Dermis blood vessel endothelial cell (primary cell): ENCODE measurements around the gene TPP2. TPM values are rescaled to one million over a fixed set of nuclear protein-coding genes. Genes with fewer than 3 reads are reported as not detected.

Experiments
- DNase-seq: peaks from one replicate; pipeline ENCODE4 v3.0.0; 2010
- total RNA-seq: library from RNA; depleted of rRNA; stranded (reverse); fragments of >200 nt; gene quantifications from 2 replicates; pipeline ENCODE4 v1.2.3, GENCODE V29; 2014

The TPP2 gene
- total RNA-seq, 1 donor from 2014 or later = 61.1 TPM

GRCh38 chr13:102694937-102695336, 98.2 kb downstream of the TPP2 start, which contains the start of gene METTL21C:
Gene METTL21C (minus strand): TSS chr13:102695044. CDS start chr13:102694498, 546 bp downstream.
- no peak for DNase-seq

GRCh38 chr13:102696465-102696864, 99.7 kb downstream of the TPP2 start:
- no peak for DNase-seq

- DNase-seq = no peak
Measured at GRCh38 chr13:102697264-102697663, 100.5 kb downstream of the TPP2 start.

- DNase-seq = no peak
Measured at GRCh38 chr13:102697929-102698648, 101.3 kb downstream of the TPP2 start.

GRCh38 chr13:102698649-102698980, 101.8 kb downstream of the TPP2 start:
- no peak for DNase-seq

GRCh38 chr13:102699504-102699903, 102.7 kb downstream of the TPP2 start:
- no peak for DNase-seq

- no peak for DNase-seq
Measured at GRCh38 chr13:102700088-102701031, 103.6 kb downstream of the TPP2 start.

GRCh38 chr13:102701331-102701730, 104.5 kb downstream of the TPP2 start:
- DNase-seq = no peak

- DNase-seq = peak; percentile 8
Measured at GRCh38 chr13:102702965-102703725, 106.4 kb downstream of the TPP2 start.

- peak; percentile 61 for DNase-seq
Measured at GRCh38 chr13:102703726-102704035, 106.9 kb downstream of the TPP2 start.

GRCh38 chr13:102704238-102705058, 107.7 kb downstream of the TPP2 start:
- DNase-seq = peak; percentile 7

GRCh38 chr13:102707467-102707866, 110.7 kb downstream of the TPP2 start:
- peak; percentile 91 for DNase-seq

- DNase-seq = no peak
Measured at GRCh38 chr13:102708211-102708610, 111.4 kb downstream of the TPP2 start.

- DNase-seq = no peak
Measured at GRCh38 chr13:102708991-102709390, 112.2 kb downstream of the TPP2 start.

GRCh38 chr13:102709536-102709935, 112.8 kb downstream of the TPP2 start:
- no peak for DNase-seq

- no peak for DNase-seq
Measured at GRCh38 chr13:102710261-102710679, 113.5 kb downstream of the TPP2 start.

GRCh38 chr13:102715447-102715846, 118.7 kb downstream of the TPP2 start:
- DNase-seq = no peak

- DNase-seq = no peak
Measured at GRCh38 chr13:102718746-102719145, 122.0 kb downstream of the TPP2 start.

GRCh38 chr13:102721800-102722231, 125.0 kb downstream of the TPP2 start:
- peak; percentile 57 for DNase-seq

- peak; percentile 84 for DNase-seq
Measured at GRCh38 chr13:102724923-102725322, 128.1 kb downstream of the TPP2 start.

GRCh38 chr13:102726430-102726829, 129.6 kb downstream of the TPP2 start:
- peak; percentile 38 for DNase-seq
